Thymus (tissue), 11 donors: Measurements from ENCODE around the gene RCAN1. TPM values are rescaled to one million over a fixed set of nuclear protein-coding genes. Genes with fewer than 3 reads are reported as not detected.
"Not testable (repeated sequence)": the region's sequence is repeated elsewhere in the genome, so short reads cannot be mapped to it uniquely, and the experiment has no call there.

ENCODE experiments used
- DNase-seq, 9 donors: peaks; one replicate each; pipeline ENCODE4 v3.0.0-alpha.2; 2013; ENCODE audit warnings: low spot score in 9 of 9, low read depth in 6 of 9, missing footprints in 1 of 9
- H3K27ac ChIP-seq, 2 donors: one replicate each; pipeline ENCODE4 v1.5.1; 2013; ENCODE audit warnings: control low read depth in 1 of 2, low read depth in 1 of 2, low read length in 1 of 2, mild to moderate bottlenecking in 1 of 2, moderate library complexity in 1 of 2
- H3K27me3 ChIP-seq, 2 donors: one replicate each; pipeline ENCODE4 v1.5.1; 2013; ENCODE audit warnings: low read length in 1 of 2; ENCODE audit not compliant: control insufficient read depth in 2 of 2, insufficient read depth in 1 of 2
- H3K36me3 ChIP-seq, 2 donors: one replicate each; pipeline ENCODE4 v1.5.1; 2013; ENCODE audit warnings: low read length in 1 of 2, mild to moderate bottlenecking in 1 of 2, moderate library complexity in 1 of 2; ENCODE audit not compliant: control insufficient read depth in 2 of 2, insufficient read depth in 2 of 2
- H3K4me1 ChIP-seq, 2 donors: one replicate each; pipeline ENCODE4 v1.5.1; 2013; ENCODE audit warnings: low read length in 2 of 2; ENCODE audit not compliant: control insufficient read depth in 2 of 2, insufficient read depth in 2 of 2
- H3K4me3 ChIP-seq, 2 donors: one replicate each; pipeline ENCODE4 v1.5.1; 2013; ENCODE audit warnings: low read length in 2 of 2, control low read depth in 1 of 2, mild to moderate bottlenecking in 1 of 2
- H3K9me3 ChIP-seq, 2 donors: one replicate each; pipeline ENCODE4 v1.5.1; 2013; ENCODE audit warnings: low read length in 1 of 2, mild to moderate bottlenecking in 1 of 2; ENCODE audit not compliant: control insufficient read depth in 2 of 2, insufficient read depth in 1 of 2
- WGBS: extraction: QIAGEN DNeasy Blood & Tissue Kit; methylation state at CpG from one replicate; pipeline ENCODE4 v1.1.7; 2013; 5-methylcytosine and 5-hydroxymethylcytosine counted together
- polyA plus RNA-seq: library from polyadenylated mRNA; stranded (reverse); fragments of 200-250 nt; gene quantifications from one replicate; pipeline ENCODE4 v1.2.3, GENCODE V29; 2013
- total RNA-seq: library from RNA; stranded (reverse); fragments of 120-200 nt; gene quantifications from one replicate; pipeline ENCODE4 v1.2.4, GENCODE V29; 2013
- donor health status: healthy.

RCAN1 gene
- total and polyA plus RNA-seq, 2 donors: 37.9 to 41.7 TPM

DNA sequence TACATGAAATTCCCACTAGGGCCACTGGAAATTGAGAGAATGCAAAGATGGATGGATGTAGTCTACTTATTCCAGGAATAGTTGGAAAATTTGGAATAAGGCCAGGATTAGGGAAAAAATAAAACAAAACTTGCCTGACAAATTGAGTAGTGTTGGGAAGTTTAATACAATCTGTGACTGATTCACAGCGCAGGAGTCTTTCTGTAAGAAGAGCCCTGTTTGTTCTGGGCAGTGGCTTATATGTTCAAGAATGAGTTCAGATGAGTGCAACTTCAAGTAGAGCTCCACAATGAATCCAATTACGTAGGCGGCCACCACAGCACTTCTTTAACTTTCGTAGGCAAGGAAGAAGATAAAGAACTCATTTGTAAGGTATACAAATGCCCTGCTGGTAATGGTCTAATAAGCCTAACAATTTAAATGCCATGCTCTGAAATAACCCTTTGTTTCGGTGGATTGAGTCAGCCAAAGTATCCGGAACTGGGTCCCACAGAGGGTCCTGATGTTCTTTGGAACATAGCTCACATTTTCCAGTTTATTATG is 55.8 kb downstream of the RCAN1 start:
- H3K27me3 ChIP-seq: no peaks in the 10 kb centered on the region
- WGBS: 90% methylated on average over 6 of the region's 6 CpGs
- peaks cover 0 to 1% of the 10 kb centered on the region in 2 donors for H3K9me3 ChIP-seq
- peaks cover 1 to 4% of the 10 kb centered on the region in 2 donors for H3K36me3 ChIP-seq
- H3K27ac ChIP-seq: no peak overlapping the region
- H3K4me3 ChIP-seq: no peak overlapping the region
- DNase-seq: no peak
- no peaks in the 10 kb centered on the region for H3K4me1 ChIP-seq

DNA sequence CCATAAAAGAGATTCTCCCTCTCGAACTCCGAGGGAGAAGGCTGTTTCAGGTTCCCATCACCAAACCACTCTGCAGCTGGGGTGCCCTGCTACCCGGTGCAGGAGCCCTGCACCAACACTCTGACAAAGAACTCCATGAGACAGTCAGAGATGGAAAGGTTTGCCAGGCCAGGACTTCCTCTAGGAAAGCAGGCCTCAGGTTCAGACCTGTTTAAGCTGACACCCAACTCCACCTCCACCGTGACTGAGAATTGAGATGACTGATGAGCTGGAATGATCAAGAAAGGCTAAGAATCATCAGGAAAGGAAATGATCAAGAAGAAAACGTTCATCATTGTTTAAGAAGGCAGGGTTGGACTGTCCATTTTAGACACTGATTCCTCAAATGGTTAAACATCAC is 56.7 kb downstream of the RCAN1 start:
- peaks cover 0 to 4% of the 10 kb centered on the region in 2 donors for H3K36me3 ChIP-seq
- no peak for DNase-seq
- no peaks in the 10 kb centered on the region for H3K4me1 ChIP-seq
- 94% methylated on average over 5 of the region's 5 CpGs for WGBS
- no peak overlapping the region for H3K27ac ChIP-seq
- H3K9me3 ChIP-seq: peaks cover 0 to 1% of the 10 kb centered on the region in 2 donors
- no peak overlapping the region for H3K4me3 ChIP-seq
- H3K27me3 ChIP-seq: no peaks in the 10 kb centered on the region

DNA sequence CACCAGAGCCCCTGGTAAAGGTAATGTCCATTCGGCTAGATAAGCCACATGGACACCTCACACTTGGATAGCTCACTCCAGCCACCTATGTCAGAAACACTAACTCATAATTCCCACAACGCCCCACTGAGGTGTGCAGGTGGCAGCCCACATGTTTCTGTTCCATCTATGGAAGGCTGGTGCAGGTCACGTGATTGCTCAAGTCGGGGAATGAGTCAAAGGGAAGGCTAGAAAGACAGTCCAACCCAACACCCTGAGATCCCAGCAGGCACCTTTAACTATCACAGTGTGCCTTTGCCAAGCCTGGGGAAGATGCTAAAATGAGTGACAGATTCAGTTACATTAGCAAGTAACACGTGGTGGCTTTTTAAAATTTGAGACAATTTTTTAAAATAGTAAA is 57.7 kb downstream of the RCAN1 start:
- H3K36me3 ChIP-seq: no peaks in the 10 kb centered on the region
- peaks cover 0 to 1% of the 10 kb centered on the region in 2 donors for H3K9me3 ChIP-seq
- no peaks in the 10 kb centered on the region for H3K4me1 ChIP-seq
- H3K27ac ChIP-seq: no peak overlapping the region
- no peaks in the 10 kb centered on the region for H3K27me3 ChIP-seq
- WGBS: 97% methylated on average over 5 of the region's 5 CpGs
- DNase-seq: no peak
- H3K4me3 ChIP-seq: no peak overlapping the region

DNA sequence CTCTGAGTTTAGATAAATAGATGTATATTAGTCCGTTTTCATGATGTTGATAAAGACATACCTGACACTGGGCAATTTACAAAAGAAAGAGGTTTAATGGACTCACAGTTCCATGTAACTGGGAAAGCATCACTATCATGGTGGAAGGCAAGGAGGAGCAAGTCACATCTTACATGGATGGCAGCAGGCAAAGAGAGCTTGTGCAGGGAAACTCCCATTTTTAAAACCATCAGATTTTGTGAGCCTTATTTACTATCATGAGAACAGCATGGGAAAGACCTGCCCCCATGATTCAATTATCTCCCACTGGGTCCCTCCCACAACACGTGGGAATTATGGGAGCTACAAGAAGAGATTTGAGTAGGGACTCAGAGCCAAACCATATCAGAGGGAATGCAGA is 60.2 kb downstream of the RCAN1 start:
- H3K27ac ChIP-seq, H3K4me3 ChIP-seq, H3K27me3 ChIP-seq, H3K4me1 ChIP-seq, H3K36me3 ChIP-seq, DNase-seq, H3K9me3 ChIP-seq: not testable (repeated sequence)
- WGBS: 98% methylated on average over 2 of the region's 2 CpGs

DNA sequence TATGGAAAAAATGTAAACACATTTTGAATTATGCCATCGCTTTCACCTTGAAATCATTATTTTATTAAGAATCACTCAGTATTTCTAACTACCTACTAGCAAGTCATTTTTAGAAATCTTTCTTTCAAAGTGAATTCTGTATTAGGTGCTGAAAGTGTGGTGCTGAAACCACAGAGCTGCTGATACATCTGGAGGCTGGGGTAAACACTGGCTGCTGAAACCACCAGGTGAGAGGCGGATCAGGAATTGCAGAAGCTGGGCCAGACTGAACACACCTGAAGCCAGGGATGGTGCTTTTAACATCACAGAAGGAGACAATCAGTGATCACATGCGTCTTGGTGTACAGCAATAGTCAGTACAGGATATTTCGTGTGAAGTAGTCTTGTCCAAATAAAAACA is 60.7 kb downstream of the RCAN1 start:
- no peak overlapping the region for H3K27ac ChIP-seq
- H3K9me3 ChIP-seq: peaks cover 0 to 1% of the 10 kb centered on the region in 2 donors
- WGBS: 96% methylated on average over 4 of the region's 4 CpGs
- no peaks in the 10 kb centered on the region for H3K4me1 ChIP-seq
- H3K27me3 ChIP-seq: no peaks in the 10 kb centered on the region
- no peak for DNase-seq
- no peak overlapping the region for H3K4me3 ChIP-seq
- H3K36me3 ChIP-seq: peaks cover 0 to 5% of the 10 kb centered on the region in 2 donors

DNA sequence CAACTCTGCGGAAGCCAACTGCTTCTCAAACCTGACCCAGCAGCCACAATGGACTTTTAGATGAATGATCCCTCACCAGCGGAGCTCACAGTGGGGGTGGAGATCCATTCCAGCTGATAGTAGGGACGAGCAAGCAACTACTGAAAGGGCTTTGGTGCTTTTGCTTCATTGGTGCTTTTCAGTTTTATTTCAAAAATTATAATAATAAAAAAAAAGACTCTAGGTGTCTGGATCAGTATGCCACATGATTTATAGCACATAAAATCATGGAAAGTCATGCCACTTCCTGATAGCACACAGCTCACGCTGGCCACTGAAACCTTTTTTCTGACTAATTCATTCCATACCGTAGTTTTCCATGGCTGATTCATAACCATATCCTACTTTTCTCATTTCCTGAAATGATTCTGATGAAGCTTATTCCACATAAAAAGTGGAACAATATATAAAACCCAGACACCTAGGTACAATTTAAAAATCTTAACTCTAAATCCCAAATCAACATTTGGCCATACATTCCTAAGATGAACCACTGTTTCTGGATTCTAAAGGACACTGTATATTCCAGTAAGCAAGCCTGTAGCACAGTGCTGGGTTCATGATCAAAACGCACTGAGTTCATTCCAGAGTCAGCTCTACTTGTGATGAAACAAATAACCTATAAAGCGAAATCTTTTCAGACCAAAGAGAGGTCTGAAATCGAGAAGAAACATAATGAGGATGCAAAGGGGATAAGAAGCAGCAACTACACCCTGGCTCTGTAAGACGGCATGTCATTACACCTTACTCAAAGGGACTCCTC is 61.6 kb downstream of the RCAN1 start:
- WGBS: 89% methylated on average over 9 of the region's 9 CpGs
- peaks cover 0 to 5% of the 10 kb centered on the region in 2 donors for H3K36me3 ChIP-seq
- no peaks in the 10 kb centered on the region for H3K27me3 ChIP-seq
- H3K27ac ChIP-seq: no peak overlapping the region
- H3K4me1 ChIP-seq: no peaks in the 10 kb centered on the region
- DNase-seq: no peak
- H3K4me3 ChIP-seq: no peak overlapping the region
- H3K9me3 ChIP-seq: peaks cover 0 to 1% of the 10 kb centered on the region in 2 donors

DNA sequence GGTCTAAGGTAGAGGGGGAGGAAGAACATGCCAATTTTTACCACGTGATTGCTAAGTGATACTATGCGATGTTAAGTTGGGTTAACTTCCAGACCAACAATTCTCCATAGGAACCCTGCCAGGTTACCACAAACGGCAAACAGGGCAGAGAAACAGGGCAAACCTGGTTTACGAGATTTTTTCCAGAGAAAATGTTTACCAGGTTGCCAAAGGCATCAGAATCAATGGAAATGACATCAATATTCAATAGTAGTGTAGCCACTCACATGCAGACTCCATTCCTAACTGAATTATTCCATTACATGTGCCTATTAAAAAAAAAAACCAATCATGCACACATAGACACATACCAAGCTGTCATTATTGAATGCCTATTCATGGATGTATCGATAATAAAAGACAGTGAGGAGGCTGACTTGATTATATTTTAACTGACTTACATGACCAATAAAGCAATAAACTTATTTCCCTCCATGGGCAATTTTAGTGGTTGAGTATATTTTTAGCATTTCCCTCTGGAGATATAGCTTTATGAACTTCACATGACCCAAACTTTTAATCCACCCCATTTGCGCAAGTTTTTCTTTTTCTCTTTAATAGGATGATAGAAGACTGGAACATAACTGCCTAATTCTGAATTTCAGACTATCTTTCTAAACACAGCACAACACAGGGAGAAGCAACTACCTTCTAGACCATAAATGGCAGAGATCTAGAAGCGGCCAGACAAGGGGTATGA is 62.4 kb downstream of the RCAN1 start:
- Histone ChIP-seq H3K27ac (no peak overlapping the region), H3K36me3 (peaks cover 0 to 5% of the 10 kb centered on the region in 2 donors), H3K4me1 (no peaks in the 10 kb centered on the region), H3K4me3 (no peak overlapping the region), H3K9me3 (peaks cover 0 to 1% of the 10 kb centered on the region in 2 donors), H3K27me3 (no peaks in the 10 kb centered on the region)
- no peak for DNase-seq
- 98% methylated on average over 7 of the region's 7 CpGs for WGBS

DNA sequence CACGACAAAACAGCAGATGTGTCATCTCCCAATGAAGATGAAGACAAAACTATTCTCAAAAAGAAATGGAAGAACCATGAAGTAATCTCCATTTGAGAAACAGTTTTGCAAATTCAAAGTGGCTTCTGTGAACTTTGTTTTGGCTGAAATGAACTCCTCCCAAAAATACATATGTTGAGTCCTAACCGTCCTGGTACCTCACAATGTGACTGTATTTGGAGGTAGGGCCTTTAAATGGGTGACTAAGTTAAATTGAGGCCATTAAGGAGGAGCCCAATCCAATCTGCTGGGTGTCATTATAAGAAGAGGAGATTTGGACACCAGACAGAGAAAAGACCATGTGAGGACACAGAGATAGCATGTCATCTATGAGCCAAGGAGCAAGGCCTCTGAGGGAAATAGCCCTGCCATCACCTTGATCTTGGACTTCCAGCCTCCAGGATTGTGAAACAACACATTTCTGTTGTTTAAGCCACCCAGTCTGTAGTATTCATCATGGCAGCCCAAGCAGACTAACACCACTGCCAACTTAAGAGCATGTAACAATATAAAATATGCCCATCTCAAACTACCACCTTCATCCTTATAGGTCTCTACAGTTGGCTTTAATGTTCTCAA is 64.6 kb downstream of the RCAN1 start:
- Histone ChIP-seq H3K27me3 (no peaks in the 10 kb centered on the region), H3K27ac (no peak overlapping the region), H3K4me3 (no peak overlapping the region), H3K36me3 (peaks cover 0 to 5% of the 10 kb centered on the region in 2 donors), H3K9me3 (peaks cover 0 to 1% of the 10 kb centered on the region in 2 donors), H3K4me1 (peaks cover 0 to 4% of the 10 kb centered on the region in 2 donors)
- WGBS: 75% methylated on average over 2 of the region's 2 CpGs
- DNase-seq: no peak
